GM18508 (cell line): ENCODE measurements around the gene RHOF.

Source experiments
- ATAC-seq: cut with Tn5 transposase; IDR thresholded peaks from one replicate; pipeline ENCODE4 v1.9.1; 2021; ENCODE audit warnings: moderate number of reproducible peaks; ENCODE audit not compliant: insufficient read depth, unreplicated experiment

The RHOF gene

DNA sequence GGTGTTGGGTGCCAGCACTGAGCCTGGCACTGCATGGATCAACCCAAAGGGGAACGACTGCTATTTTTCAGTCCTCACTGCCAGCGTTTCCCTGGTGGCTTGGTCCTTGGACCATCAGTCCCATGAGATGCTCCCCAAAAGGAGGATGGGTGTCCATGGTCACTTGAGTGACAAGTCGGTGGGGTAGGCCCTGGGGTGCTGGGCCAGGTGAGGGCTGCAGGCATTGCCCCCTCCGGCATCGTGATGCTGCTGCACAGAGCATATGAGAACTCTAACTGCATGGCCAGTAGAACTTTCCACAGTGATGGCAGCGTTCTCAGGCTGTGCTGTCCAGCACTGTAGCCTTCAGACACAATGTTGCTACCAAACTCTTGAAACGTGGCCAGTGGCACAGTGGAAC, 26.6 kb upstream of the RHOF start:
- no peak for ATAC-seq

DNA sequence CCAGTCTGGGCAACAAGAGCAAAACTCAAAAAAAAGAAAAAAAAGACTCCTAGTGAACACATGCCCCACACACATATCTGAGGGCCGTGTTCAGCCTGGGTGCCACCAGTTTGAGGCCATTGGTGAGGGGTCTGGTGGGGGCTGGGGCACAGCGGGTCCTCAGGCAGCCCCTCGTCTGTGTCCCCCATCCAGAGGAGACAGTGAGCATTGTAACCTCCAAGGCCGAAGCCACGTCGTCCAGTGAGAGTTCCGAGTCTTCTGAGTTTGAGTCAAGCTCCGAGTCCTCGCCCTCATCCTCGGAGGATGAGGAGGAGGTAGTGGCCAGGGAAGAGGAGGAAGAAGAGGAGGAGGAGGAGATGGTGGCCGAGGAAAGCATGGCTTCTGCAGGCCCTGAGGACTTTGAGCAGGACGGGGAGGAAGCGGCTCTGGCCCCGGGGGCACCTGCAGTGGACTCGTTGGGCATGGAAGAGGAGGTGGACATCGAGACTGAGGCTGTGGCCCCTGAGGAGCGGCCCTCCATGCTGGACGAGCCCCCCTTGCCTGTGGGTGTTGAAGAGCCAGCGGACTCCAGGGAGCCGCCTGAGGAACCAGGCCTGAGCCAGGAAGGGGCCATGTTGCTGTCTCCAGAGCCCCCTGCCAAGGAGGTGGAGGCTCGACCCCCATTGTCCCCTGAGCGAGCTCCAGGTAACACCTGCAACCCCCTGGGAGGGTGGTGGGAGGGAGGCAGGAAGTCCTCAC, 25.9 kb upstream of the RHOF start:
- no peak for ATAC-seq

DNA sequence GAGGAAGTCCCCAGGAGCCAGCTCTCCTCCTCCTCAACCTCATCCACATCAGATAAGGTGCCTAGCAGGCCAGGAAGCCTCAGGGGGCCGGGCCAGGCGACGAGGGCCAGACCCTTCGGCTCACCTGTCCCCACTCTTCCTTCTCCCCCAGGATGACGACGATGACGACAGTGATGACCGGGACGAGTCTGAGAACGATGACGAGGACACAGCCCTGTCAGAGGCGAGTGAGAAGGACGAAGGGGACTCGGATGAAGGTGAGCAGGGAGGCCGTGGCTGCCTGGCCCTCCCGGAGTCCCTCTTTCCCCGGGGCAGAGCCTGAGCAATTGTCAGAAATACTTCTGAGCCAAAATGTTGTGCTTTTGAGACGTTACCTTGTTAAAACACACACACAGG, 24.2 kb upstream of the RHOF start:
- no peak for ATAC-seq

DNA sequence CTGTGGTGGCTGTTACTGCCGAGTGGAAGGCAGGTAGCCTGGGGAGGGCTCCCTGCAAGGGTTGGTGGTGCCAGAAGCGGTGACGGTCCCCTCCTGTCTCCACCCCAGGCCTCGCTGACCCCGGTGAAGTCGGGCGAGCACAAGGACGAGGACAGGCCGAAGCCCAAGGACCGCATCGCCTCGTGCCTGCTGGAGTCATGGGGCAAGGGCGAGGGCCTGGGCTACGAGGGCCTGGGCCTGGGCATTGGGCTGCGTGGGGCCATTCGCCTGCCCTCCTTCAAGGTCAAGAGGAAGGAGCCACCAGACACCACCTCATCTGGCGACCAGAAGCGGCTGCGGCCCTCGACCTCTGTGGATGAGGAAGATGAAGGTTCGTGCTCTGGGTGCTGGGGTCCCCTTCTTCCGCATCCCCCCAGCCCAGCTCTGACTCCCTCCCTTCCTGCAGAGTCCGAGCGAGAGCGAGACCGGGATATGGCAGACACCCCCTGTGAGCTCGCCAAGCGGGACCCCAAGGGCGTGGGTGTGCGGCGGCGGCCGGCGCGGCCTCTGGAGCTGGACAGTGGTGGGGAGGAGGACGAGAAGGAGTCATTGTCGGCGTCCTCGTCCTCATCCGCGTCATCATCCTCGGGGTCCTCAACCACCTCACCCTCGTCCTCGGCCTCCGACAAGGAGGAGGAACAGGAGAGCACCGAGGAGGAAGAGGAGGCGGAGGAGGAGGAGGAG, 23.6 kb upstream of the RHOF start:
- ATAC-seq, result no peak

DNA sequence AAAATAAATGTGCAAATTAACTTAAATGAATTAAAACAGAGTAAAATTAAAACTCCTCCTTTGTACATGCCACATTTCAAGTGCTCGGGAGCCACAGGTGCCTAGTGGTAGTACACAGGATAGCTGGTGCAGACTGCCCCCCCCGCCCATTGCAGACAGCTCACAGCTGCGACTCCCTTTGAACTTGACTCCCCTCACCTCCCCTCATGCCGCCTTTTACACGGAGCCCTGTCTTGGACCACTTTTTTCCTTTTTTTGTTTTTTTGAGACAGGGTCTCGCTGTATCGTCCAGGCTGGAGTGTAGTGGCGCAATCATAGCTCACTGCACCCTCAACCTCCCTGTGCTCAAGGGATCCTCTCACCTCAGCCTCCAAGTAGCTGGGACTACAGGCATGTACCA, 21.8 kb upstream of the RHOF start:
- ATAC-seq, result no peak

DNA sequence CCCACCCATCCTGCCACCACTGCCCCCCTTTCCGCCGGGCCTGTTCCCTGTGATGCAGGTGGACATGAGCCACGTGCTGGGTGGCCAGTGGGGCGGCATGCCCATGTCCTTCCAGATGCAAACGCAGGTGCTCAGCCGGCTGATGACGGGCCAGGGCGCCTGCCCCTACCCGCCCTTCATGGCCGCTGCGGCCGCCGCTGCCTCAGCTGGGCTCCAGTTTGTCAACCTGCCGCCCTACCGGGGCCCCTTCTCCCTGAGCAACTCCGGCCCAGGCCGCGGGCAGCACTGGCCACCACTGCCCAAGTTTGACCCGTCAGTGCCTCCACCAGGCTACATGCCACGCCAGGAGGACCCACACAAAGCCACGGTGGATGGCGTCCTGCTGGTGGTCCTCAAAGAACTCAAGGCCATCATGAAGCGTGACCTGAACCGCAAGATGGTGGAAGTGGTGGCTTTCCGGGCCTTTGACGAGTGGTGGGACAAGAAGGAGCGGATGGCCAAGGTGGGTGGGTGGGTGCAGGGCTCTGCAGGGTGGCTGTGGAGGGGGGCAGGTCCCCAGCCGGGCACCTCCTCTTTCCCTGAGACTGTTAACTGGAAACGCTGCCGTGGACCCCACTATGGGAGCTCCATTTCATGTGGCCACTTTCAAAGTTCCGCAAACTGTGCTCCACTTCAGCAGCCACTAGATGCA, 21.1 kb upstream of the RHOF start:
- no peak for ATAC-seq

DNA sequence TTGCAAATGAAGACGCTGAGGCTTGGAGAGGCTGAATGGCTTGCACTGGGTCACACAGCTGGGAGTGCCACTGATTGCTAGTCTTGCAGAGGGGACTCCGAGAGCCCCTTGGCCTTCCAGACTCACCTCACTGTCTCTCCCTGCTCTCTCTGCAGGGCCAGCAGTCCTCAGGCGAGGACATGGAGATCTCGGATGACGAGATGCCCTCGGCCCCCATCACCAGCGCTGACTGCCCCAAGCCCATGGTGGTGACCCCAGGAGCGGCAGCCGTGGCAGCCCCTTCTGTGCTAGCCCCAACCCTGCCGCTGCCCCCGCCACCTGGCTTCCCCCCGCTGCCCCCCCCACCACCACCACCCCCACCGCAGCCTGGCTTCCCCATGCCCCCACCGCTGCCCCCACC, 20.5 kb upstream of the RHOF start:
- no peak for ATAC-seq

DNA sequence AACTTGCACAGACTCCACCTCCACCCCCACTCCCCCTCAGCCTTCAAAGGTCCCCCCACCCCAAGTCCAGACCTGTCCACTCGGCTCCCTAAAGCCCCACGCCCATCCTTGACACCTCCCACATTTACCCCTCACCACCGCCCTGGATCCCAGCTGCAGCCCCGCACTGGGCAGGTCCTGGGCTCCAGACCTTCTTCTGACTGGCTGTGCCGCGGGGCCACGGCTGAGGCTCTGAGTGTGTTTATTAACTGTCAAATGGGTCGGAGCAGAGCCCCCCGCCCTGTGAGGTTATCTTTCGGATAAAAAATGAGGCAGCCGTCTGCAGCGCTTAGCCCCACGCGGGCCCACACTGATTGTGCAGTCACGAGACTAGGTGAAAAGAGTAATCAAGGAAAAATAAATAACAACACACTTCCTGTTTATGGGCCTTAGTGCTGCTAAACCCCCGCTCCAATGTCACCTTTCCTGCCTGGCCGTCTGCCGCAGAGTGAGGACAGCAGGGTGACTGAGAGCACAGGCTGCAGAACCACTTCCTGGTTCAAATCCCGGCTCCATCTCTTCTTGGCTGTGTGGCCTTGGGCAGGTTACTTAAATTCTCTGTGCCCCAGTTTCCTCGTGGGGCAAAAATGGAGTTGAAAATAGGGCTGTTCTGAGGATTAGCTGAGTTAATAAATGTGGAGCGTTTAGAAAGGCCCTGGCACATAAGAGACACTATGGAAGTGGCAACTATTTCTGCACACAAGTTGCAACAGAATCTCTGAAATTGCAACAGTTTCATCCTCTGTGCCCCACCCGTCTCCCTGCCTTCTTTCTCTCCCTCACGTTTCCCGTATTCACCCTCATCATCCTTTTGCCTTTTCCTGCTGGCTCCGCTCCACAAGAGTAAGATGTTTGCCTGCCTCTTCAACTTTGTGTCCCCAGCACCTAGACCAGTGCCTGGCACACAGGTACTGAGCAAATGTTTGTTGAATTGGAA, 19.7 kb upstream of the RHOF start:
- no peak for ATAC-seq

DNA sequence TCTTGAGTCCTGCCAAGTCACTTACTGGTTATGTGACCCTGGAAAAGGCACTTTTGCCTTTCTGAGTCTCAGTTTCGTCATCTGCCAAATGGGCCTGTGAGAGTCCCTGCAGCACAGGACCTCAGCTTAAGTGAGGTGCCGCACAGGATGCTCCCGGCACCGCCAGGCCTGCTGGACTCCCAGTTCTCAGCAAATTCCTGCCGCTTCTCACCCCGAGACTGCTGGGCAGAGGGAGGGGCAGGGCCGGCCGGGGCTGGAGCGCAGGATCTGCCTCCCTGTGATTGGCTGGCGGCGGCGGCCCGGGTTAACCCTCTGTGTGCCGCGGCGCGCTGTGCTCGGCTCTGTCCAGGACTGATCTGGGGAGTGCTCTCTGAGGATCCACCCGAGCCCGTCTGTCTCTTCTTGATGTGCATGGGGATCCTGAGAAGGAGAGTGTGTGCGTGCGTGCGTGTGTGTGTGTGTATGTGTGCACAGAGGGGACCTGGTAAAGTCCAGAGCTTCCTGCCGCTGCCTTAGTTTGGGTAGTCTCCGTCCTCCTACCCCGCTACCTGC, 18.9 kb upstream of the RHOF start:
- ATAC-seq, result no peak

DNA sequence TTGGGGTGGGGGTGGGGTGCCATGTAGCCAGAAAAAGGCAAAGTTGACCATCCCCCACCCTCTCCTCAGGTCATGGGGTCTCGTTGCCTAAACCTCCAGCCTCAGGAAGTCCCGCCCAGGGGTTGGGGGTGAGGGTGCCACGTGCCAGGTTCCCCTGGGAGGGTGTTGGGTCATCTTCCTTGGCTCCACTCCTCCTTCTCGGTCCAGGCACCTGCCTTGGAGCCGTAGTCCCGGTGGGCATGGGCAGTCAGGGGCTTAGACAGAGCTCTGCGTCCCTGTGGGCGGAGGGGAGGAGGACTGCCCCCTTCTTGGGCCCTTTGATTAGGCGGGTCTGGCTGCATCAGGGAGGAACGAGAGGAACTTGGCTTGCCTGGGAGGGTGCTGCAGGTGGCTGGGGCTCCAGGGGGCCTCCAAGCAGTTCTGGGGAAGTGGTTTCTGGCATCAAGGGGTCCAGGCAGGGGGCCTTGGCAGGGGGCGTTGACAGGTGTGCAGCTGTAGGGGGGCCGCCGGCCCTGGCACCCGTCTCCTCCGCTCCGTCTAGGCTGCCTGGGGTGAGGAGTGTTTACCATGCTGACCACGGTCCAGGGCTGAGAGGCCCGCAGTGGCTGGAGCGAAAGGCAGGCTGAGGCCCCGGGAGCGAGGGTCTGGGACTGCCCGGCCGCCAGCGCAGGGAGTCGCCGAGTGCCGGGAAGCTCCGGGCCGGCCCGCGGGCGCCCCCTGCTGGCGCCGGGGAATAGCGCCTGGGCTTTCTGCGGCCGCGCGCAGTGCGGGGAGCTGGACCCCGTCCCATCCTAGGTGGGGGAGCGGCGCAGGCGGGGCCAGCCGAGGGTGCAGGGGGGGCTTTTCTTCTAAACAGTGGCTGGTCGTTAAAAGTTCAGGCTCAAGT, 18.2 kb upstream of the RHOF start:
- no peak for ATAC-seq

DNA sequence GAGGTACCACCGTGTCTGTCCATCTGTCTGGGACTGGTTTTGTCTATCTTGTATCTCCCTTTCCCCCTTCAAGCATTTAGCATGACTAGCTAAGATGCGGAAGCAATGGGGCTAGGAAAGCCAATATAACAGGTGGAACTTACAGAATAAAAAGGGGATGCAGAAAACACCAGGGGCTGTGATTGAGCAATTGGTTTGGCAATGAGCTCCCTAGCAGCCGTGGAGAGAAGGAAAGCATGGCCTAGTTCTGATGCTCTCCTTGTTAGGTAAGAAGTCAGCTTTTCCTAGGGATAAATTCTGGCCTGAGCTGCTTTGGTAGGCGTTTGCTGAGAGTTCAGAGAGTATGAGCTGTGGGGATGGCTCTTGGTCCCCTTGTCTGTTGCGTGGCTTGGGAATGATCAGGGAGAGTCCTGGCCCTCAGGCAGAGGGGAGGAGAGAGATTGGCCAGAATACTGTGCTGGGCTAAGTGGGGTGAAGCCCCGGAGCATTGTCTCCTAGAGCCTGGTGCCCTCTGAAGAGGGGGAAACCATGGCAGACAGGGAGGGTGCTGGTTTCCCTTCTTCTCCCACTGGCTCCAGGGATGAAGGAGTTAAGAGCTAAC, 17.4 kb upstream of the RHOF start:
- ATAC-seq, result no peak

DNA sequence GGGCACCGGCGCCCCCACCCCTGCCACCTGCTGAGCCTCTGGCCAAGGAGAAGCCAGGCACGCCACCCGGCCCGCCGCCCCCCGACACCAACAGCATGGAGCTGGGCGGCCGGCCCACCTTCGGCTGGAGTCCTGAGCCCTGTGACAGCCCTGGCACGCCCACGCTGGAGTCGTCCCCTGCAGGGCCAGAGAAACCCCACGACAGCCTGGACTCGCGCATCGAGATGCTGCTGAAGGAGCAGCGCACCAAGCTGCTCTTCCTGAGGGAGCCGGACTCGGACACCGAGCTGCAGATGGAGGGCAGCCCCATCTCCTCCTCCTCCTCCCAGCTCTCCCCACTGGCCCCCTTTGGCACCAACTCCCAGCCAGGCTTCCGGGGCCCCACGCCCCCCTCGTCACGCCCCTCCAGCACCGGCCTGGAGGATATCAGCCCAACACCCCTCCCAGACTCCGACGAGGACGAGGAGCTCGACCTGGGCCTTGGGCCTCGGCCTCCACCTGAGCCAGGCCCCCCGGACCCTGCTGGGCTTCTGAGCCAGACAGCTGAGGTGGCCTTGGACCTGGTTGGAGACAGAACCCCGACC, 16.8 kb upstream of the RHOF start:
- no peak for ATAC-seq

DNA sequence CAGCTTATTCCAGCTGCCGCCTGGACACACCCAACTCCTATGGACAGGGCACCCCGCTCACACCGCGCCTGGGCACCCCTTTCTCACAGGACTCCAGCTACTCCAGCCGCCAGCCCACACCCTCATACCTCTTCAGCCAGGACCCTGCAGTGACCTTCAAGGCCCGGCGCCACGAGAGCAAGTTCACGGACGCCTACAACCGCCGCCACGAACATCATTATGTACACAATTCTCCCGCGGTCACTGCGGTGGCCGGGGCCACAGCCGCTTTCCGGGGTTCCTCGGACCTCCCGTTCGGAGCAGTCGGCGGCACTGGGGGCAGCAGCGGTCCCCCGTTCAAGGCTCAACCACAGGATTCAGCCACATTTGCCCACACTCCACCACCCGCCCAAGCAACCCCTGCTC, 16.2 kb upstream of the RHOF start:
- ATAC-seq, result no peak

DNA sequence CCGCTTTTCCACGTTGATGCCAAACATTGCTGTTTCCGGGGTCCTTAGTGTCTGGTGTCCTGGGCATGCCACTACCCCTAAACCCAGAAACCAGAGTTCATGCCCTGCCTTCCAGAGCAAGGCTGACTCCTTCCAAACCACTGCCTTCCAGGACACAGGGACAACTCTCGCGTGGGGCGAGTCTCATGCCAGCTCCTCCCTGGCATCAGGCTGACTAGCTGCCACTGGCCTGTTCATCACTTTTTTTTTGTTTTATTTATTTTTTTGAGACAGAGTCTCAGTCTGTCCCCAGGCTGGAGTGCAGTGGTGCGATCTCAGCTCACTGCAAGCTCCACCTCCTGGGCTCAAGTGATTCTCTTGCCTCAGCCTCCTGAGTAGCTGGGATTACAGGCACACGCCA, 15.1 kb upstream of the RHOF start:
- ATAC-seq, result no peak

DNA sequence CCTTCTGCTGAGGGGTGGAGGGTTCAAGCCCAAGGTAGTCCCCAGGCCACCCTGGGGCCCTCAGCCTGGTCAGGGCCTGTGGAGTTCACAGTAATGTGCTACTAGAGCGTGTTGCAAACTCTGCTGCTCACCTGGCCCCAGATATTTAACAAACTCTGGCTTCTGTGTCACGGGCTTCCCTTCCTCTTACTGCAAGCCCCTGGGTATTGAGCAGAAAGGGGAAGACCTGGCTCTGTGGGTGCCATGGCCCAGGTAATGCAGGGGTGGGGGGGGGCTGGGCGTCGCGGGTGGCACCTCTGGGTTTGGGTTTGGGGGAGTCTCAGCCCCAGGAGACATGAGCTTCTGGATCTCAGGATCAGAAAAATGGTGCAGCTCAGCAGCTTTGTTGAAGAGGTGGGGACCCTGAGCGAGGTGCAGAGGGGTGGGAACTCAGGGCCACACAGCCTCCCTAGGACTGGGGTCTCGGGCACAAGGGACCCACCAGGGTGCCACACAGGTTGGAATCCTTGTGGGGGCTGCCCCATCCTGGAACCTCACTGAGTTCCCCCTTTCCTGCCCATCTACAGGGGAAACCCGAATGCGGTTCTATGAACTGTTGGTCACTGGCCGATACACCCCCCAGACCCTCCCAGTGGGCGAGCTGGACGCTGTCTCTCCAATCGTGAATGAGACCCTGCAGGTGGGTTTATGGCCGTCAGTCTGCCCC, 14.3 kb upstream of the RHOF start:
- no peak for ATAC-seq

DNA sequence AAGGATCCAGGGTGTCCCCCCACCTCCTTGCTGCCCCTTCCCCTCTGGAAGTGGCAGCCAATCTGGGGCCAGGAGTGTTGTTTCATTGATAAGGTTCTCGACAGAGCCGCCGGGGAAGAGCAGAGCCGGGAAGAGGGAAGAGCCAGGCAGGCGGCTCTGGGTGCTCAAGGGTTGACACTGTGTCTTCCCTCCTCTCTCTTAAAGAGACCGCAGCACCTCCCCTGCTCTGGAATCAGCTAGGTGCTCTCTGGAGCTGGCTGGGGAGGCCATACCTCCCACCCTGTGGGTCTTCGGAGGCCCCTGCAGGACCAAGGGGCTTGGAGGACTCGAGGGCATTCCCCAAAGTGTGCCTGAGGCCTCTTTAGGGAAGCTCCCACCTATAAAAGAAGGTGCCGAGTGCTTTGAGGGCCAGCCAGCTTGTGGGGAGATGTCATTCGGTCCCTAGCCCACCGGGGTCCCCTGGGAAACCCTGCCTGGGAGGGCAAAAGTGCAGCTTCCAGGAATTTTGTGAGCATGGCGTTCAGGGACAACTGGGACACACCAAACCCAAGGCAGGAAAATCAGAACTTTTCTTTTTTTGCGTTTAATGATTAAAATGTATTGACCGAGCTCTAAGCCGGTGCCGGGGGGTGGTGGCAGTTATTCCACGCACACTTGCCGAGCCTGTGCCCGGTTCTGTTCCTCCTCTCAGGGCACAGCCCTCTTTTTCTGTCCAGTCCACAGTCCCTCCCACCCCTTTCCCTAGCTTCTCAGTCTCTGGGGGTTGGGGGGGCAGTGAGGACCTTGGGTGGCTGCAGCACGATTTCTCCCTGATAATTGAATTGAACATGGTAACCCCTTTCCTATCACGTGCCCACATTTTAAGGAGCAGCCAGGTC, 13.3 kb upstream of the RHOF start:
- no peak for ATAC-seq

DNA sequence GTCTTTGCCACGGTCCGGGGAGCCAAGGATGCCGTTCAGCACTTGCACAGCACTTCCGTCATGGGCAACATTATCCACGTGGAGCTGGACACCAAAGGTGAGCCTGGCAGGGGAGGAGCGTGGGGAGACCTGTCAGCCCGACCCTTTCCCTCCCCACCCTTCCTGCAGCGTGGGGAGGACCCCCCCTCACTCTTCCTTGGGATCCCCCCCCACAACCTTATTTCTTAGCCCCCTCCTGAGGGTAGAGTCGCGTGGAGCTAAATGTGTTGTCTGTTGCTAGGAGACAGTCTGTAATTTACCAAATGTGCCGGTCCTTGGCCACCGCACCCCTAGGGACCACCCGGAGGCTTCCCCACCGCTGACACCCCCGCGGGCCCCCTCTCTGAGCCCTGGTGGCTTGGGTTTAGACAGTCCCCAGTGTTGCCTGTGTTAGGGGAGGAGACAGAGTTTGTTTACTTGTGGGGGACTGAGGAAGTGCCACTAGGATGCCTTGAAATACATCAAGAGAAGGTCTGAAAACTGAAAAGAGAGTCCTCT, 12.6 kb upstream of the RHOF start:
- no peak for ATAC-seq
